OCI-M2 (cell line): ENCODE measurements around the gene TMEM72.

Experiments
- DNase-seq: peaks from one replicate; lab custom pipeline; 2025; ENCODE audit not compliant: unreplicated experiment; lab: John Stamatoyannopoulos, UW

Gene TMEM72

DNA sequence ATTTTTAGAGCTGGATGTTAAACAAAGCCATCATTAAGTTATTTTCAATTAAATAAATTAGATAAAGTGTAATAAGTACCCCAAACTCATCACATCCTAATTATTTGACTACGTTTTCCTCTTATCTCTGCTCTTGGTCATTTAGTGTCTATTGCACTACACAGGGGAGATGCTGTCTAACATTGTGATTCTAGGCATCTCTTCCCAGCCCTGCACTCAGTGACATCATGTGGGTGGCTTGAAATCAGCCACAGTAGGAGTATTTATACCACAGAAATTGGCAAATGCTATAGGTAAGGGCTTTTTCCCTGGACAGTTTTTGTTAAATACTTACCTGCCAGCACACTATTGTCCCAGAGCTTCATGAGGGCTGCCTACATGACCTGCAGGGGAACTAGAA is 21.3 kb upstream of the TMEM72 start:
- no peak for DNase-seq

DNA sequence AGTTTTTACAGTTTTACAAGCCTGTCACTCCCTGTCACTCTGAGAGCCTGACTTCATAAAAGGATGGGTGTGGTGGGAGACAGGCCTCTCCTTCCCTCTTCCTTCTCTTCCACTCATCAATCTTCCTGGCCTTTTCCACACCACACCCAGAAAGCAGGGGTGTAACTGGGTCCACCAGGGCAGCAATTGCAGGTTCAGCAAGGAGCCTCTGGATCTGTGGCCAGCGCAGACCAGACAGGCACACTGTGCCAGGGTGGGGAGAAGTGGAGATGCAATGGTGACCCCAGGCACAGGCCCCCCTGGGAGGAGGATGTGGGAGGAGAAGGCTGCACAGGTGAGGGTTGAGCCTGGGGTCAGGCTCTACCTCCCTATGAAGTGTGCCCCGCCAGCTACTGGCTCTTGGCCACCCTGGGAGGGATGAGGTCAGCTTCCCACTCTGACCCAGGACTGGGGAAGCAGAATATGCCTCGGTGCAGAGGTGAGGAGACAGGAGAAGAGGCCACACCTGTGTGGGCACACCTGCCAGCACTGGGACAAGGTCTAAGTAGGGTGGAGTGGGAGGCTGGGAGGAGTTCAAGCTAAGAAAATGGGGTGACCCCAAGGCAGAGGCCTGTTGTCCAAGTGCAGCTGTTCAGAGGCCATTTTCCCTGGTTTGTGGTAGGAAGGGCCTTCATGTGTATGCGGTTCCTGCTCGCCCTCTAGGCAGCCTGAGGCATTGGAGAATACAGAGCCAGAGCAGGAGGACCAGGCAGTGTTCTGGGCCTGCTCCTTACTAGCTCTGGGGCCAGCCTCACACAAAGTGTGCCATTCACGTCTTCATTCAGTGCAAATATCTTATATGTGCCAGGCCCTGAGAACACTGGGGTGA is 20.2 kb upstream of the TMEM72 start:
- DNase-seq, result no peak

GRCh38 chr10:44891721-44892120 is 19.4 kb upstream of the TMEM72 start:
- DNase-seq, result no peak

DNA sequence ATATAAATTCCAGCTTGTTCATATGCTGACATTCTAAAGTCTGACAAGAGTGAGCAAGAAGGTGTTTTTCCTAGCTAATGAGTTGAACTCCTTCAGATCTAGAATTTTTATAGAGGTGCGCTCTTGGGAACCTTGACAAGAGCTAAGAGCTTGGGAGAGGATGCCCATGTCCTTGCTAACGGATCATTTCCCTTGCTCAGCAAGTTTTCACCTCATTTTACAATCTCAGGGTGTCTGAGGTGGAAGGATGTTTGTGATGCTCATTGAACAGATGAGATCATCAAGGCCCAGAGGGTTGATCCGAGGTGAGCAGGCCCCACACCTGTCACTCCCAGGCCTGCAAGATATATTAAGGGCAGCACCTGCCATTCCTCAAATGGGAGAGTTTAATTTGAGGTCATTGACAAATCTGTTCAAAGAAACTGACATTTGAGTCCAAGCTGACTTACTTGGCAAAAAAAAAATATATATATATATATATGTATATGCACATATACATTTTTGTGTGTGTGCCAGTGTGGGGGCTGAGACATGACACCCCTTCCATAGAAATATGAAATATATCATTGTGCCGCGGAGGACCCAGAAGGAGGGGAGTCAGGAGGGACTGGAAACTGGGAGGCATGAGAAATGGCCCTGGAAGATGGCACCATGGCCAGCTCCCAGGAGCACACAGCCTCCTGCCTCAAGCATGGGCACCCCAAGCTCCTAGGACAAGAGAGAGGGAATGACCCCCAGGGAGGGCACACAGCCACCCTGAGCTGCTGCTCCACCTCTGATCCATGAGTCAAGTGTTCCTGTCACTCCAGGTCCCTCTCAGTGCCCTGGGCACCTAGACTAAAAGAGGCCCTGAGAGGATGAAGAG is 17.3 kb upstream of the TMEM72 start:
- DNase-seq, result no peak

GRCh38 chr10:44894691-44895090 is 16.4 kb upstream of the TMEM72 start:
- no peak for DNase-seq

GRCh38 chr10:44895280-44895679 is 15.9 kb upstream of the TMEM72 start:
- DNase-seq, result no peak

DNA sequence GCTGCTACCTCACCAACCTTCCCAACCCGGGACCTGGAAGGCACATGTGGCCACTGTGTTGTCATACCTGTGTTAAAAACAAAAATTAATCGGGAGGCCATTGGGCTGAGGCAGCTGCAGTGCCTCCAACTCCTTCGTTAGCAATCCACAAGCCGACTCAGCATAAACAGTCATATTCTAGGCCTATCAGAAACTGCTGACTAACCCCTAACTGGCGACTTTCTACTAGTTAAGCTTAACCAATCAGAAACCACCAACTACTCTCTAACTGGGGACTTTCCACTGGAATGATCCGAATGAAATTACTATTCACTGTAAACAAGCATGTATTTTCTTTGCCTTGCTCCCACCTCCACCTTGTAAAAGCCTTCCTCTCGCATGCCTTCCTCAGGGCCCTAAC is 14.1 kb upstream of the TMEM72 start:
- no peak for DNase-seq

GRCh38 chr10:44898665-44899064 is 12.5 kb upstream of the TMEM72 start:
- no peak for DNase-seq

DNA sequence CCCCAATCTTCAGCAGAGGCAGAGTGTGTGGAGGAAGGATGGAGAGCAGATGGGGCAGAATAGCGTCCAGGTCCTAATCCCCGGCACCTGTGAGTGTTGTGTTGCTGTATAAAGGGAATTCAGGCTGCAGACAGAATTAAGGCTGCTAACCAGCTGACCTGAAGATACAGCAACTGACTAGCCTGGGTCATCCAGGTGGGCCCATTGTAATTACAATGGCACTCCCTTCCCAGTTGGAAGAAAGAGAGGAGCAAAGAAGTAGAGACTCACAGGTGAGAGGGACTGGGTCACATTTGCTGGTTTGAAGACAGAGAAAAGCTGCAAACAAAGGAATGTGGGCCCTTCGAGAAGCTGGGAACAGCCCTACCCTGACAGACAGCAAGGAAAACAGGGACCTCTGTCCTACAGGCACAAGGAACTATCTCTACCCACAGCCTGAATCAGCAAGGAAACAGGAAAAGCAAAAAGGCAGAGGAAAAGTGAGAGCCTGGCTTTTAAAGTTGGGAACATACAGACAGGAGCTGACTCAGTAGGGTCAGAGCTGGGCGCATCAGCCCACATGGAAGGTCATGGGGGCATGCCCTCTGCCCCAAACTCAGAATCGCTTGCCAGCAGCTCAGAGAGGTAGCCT is 11.6 kb upstream of the TMEM72 start:
- no peak for DNase-seq

- no peak for DNase-seq
Measured at GRCh38 chr10:44902941-44903545, 8.1 kb upstream of the TMEM72 start.

DNA sequence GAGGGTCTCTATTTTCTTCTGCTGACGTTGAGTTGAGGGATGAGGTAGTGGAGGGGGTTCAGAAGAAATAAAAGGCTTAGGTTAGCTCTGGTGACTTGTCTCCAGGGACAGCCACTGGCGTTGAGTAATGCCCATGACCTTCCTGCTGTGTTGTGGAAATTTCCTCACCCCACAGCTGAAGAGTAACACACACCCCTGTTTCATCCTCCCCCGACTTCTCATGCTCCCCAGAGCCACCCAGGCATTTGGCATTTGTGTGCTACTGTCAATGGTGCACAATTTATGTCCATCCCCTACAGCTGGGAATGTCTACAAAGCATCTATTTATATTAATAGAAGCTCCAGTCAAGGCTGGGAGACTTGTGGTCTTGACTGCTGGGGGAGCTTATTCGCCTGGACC is 4.7 kb upstream of the TMEM72 start:
- DNase-seq, result no peak

- no peak for DNase-seq
Measured at GRCh38 chr10:44907556-44907955, 3.6 kb upstream of the TMEM72 start.

DNA sequence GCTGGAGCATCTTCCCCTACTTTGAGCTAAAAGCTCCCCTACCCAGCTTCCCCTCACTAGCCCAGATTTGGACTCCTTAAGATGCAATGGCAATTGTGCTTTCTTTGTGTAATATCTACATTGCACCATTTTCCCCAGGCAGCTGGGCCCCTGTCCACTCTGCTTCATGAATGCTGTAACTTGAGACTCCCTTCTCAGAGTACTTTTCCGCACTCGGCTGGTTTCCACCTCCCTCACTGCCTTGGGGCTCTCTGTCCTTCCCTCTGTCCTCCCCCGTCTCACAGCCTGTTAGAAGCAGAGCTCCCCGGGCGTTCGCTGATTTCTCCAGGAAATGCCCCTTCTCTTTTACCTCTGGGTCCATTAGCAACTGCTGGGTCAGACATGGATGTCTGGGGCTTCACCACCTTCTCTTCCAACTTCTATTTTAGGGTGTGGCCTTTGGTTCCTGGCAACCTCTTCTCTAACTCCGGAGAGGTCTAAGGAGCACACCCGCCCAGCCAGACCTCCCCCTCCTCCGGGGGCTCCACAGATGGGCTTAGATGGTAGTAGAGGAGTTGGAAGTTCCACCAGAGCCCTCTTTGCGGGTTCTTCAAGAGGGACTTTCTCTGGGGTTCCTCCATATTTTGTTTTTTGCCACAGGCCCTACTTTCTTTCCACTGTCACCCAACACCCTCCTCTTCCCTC is 2.9 kb upstream of the TMEM72 start:
- no peak for DNase-seq

DNA sequence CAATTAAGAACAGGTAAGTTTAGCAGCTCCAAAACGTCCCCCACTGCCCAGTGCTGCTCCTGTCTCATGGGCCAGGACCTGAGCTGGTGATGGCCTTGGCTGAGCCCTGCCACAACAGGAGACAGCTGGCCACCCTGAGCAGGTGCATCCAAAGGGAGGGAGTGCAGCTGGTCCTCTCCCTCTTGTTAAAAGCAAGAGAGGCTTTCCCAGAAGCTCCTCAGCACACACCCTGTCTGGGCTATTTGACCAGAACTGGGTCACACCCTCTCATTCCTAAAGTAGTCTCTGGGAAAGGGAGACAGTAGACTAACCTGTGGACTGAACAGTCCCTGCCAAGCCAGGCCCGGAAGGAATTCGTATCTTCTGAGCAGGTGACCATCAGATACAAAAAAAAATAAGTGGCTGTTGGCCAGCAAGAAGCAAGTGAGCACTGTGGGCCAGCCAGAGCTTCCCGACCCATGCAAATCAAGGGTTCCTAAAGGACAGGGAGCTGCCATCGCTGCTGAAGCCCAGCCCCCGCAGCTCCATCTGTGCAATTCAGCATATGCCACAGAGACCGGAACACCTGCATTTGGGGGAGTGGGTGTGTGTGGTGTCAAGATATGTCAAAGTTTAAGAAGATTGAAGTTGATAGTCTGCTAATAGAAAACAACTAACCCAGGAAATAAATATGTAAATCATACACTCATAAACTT is 2.1 kb upstream of the TMEM72 start:
- no peak for DNase-seq

DNA sequence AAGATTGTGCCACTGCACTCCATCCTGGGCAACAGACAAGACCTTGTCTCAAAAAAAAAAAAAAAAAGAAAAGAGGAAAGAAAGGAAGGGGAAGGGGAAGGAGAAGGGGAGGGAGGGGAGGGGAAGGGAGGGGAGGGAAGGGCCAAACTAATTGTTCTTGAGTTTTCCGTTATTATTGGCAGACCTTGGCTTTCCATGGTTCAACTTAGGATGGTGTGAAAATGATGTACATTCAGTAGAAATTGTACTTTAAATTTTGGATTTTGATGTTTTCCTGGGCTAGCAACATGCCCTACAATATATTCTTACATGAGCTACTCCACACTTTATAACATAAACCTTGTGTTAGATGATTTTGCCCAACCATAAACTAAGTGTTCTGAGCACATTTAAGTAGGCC is 1.2 kb upstream of the TMEM72 start:
- DNase-seq, result no peak

DNA sequence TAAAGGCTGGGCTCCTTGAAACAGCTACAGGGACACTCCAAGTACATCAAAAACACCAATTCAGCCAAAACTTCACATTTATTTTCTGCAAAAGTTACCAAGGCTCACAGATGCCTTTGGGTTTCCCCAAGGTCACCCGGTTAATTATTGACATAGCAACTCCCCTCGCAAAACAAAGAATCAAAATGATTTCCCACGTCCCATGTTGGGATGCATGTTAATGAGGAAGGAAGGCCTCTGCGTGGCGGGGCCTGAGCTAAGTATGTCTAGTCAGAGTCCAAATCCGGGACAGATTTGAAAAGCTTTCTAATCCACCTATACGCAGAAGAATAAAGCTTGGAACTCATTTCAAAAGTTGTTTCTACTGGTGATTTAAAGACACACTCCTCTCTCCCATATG is 535 bp upstream of the TMEM72 start:
- DNase-seq, result no peak

DNA sequence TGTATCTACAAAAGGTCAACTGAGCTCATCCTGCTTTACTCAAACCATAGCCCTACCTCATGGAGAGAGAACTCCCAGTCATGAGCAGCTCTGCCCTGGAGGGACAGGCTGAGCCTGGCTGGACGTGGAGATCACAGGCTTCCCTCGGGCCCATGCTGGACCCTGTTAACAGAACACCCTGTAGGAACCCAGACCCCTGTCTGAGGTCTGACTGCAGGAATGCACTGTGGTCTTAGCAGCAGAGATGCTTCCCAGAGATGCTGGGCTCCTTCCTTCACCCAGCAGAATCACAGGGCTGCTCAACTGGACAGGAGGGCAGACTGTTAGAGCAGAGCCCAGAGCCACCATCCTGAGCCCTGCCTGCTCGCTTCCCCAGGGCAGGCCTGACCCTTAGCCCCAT is 814 bp downstream of the TMEM72 start:
- DNase-seq, result no peak

DNA sequence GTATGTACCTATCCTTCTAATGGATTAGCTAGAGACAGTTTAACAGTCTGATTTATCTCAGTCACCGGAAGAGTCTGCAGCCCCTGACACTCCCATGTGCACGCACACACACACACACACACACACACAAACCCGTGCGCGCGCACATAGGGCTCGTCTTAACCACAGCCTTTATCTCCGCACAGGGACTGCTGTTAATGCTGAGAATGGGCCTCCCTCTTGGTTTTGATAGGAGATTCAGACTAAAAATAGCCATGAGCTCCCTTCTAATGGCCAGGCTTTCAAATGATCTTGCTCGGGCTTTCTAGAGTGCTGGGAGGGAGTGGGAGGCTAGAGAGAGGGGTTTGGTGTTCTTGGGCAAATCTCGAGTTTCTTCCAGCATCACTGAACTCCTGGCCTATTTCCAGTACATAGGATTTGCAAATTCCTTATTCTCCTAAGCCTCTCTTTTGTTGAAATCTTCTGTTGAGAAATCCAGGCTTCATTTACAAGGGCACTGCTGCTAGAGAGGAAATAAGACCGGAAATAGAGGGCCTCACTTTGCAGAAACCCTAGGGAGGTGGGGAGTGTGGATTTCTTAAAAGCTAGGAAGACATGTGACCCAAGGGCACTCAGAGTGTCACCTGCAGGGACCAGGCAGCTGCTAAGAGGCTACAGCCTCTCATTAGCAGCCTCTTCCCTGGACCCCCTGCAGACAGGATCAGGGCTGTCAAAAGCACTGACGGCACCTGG is 2.4 kb downstream of the TMEM72 start:
- DNase-seq, result no peak

DNA sequence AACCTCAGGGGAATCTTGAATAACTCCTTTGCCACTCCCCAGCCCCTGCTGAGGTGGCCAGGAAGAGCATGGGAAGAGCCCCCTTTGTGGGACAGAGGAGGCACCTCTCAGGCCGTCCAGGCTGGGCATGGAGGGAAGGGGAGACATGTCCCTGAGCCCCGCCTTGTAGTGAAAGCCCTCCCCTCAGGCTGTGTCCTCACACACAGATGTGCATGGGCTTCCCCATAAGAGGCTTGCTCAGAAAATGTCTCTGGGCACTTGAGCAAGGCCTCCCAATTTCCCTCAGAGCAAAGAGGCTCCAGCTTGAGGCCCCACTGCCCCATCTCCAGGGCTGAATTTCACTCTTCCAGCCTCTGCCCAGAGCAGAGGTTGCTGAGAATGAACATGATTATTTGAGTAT is 3.8 kb downstream of the TMEM72 start:
- DNase-seq, result no peak

DNA sequence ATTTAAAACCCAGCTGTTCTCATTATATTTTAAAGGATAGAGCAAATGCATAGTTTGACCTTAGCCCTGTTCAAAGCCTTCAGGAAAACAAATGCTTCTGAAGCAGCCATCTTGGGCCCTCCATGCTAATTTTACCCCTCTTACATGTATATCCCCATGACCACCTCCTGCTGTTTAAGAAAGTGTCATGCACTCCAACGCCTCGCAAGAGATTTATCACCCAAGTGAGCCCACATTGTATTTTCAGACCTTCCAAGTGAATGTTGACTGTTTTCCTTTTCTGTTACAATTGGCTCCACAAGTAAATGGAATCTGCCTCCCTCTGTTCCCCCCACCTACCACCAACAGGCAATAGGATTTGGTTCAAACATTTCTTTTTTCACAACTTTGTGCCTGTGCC is 5.3 kb downstream of the TMEM72 start:
- no peak for DNase-seq
